Epithelial cell of proximal tubule (primary cell): Measurements from ENCODE around the gene GDF15. TPM values are rescaled to one million over a fixed set of nuclear protein-coding genes. Genes with fewer than 3 reads are reported as not detected.

Source experiments
- DNase-seq: peaks from one replicate; pipeline ENCODE4 v3.0.0-alpha.2; 2011; ENCODE audit warnings: low read depth
- H3K4me3 ChIP-seq: 2 replicates; pipeline ENCODE4 v1.5.1; 2011; ENCODE audit warnings: low read depth, mild to moderate bottlenecking, low read length
- total RNA-seq: library from RNA; depleted of rRNA; stranded (reverse); fragments of >200 nt; gene quantifications from 2 replicates; pipeline ENCODE4 v1.2.3, GENCODE V29; 2015
- TF ChIP-seq, protein P1 (sequence below): conservative IDR thresholded peaks from 2 replicates; pipeline ENCODE4 v1.5.1; 2012; ENCODE audit warnings: low read depth, mild to moderate bottlenecking, low read length

GDF15 gene
- total RNA-seq, 1 donor from 2014 or later: 262 TPM

DNA sequence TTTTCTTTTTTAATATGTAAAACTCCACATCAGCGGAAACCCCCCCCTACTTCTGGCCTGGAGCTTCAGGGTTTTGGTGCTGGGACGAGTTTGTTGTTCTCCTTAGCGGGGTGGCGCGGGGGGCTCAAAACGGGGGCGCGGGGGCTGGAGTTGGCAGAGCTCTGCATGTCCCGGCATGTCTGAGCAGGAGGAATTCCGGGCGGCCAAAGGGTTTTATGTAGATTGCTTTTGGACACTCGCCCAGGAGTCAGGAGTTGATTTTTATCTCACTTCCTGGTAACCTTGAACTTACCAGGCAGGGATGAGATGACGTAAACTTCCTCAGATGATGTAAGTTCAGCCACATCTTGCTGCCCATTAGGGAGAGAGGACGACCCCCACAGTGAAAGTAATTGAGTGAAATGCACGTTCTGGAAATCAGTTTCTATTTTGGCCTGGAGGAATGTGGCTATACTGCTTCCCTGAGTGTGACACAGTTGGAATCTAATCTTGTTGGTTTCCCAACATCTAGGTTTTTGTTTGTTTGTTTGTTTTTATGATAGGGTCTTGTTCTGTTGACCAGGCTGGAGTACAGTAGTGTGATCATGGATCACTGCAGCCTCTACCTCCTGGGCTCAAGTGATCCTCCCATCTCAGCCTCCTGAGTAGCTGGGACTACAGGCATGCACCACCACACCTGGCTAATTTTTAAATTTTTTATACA, 21.0 kb upstream of the GDF15 start:
- TF ChIP-seq, protein P1, sequence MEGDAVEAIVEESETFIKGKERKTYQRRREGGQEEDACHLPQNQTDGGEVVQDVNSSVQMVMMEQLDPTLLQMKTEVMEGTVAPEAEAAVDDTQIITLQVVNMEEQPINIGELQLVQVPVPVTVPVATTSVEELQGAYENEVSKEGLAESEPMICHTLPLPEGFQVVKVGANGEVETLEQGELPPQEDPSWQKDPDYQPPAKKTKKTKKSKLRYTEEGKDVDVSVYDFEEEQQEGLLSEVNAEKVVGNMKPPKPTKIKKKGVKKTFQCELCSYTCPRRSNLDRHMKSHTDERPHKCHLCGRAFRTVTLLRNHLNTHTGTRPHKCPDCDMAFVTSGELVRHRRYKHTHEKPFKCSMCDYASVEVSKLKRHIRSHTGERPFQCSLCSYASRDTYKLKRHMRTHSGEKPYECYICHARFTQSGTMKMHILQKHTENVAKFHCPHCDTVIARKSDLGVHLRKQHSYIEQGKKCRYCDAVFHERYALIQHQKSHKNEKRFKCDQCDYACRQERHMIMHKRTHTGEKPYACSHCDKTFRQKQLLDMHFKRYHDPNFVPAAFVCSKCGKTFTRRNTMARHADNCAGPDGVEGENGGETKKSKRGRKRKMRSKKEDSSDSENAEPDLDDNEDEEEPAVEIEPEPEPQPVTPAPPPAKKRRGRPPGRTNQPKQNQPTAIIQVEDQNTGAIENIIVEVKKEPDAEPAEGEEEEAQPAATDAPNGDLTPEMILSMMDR: no peak
- no peak overlapping the region for H3K4me3 ChIP-seq
- DNase-seq: peak; percentile 98

DNA sequence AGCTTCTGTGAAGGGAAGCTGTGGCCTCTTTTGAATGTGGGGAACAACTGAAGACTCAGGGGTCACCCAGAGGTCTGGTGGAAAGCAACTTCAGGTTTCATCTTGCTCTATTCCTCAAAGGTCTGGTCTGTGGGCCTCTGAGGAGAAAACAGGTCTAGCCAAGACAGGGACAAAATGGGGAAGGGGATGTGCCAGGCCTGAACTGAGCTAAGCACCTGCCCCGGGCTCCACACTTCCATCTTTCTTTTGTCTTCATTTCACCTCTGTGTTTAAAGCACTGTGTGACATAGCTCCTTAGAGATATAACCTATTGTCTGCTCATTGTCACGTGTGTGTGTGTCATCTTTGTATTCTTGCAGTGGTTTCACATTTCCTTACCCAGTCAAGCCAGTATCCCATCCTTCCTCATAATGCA, 19.9 kb upstream of the GDF15 start:
- TF ChIP-seq, protein P1: no peak
- no peak for DNase-seq
- H3K4me3 ChIP-seq: no peak overlapping the region

DNA sequence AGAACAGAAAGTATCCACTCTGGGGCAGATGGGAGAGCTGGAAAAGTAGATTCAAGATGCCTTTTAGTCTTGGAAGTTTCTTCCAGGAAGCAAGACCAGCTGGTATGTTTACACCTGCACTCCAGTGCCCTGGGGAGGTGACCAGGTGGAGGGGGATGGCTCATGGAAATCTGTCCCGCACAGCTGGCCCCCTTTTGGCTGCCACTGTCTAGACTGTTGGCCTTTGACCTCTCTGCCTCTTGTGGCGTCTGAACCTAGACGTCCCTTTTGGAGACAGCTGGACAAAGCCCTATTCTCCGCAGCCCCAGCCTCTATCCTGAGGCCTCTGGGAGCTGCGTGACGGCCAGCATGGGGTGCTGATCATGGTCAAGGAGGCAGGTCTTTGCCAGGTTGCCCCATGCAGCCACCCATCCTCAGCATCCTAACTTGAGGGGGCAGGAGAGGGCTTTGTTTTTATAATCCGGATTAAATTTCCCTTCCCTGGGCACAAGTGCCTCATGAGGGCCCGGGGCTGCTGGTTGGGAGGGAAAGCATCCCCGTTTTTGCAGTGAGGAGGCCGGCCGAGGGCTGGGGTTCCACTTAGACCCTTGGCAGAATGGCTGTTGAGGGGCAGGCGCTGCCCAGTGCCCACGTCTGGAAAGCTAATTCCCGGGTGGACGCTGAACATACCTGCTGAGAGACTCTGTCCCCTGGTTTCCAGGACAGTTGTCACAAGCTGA, 17.3 kb upstream of the GDF15 start:
- no peak overlapping the region for H3K4me3 ChIP-seq
- TF ChIP-seq, protein P1: no peak

GRCh38 chr19:18373407-18373891, 12.5 kb upstream of the GDF15 start:
- TF ChIP-seq, protein P1: no peak
- DNase-seq: no peak
- H3K4me3 ChIP-seq: no peak overlapping the region

More for the DNA sequence above, 17.3 kb upstream of the GDF15 start:
- no peak for DNase-seq

DNA sequence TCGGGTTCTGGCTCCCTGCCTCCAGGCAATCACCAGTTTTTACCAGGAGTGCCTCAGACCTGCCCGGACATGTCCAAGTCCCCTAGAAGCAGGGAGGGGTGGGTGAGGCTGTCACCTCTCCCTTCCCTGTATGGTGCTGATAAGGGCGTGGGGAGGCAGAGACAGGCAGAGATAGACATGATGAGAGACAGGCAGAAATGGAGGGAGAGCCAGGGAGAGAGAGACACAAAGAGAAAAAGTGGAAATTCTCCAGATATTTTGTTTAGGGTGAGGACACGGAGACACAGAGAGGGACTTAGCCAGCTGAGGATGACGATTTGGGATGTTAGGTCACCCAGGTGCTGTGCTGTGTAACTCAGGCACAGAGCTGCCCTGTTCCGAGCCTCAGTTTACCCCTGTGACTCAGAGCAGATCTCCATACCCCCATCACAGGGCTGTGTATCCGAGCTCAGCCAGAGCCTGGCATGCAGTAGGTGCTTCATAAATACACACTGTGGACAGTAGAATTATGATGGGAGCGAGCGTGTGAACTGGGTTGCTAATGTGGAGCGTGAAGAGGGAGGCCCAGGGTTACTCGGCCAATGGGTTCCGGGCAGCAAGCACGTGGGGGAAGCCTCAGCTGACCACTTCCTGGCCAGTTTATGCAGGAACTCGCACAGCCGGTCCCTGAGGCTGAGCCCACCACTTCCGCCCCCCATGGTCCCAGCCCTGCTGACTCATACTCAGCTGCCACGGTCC, 11.9 kb upstream of the GDF15 start:
- DNase-seq: peak; percentile 86
- TF ChIP-seq, protein P1: no peak
- H3K4me3 ChIP-seq: no peak overlapping the region

DNA sequence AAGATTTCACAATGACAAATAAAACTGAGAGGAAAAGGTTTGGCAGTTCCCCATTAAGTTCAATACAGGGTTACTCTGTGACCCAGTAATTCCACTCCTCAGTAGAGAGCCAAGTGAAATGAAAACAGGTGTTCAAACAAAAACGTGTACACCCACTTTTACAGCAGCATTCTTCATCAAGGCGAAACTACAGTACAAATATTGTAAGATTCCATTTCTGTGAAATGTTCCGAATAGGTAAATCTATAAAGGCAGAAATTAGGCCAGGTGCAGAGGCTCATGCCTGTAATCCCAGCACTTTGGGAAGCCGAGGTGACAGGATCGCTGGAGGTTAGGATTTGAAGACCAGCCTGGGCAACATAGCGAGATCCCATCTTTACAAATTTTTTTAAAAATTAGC, 8.9 kb upstream of the GDF15 start:
- TF ChIP-seq, protein P1: no peak
- no peak for DNase-seq
- no peak overlapping the region for H3K4me3 ChIP-seq
